SU-DHL-6 (cell line): Measurements from ENCODE around the gene B4GALNT1.

Source experiments
- H2AFZ ChIP-seq: fragments of 200-600 bp; sonication (generic); 2 replicates; pipeline ENCODE4 v1.6.1; 2014; ENCODE audit warnings: low read depth, mild to moderate bottlenecking, moderate library complexity, mixed read lengths, antibody characterized with exemption, low read length; ENCODE audit not compliant: severe bottlenecking
- H3F3A ChIP-seq: fragments of 200-600 bp; shearing (Covaris generic); 2 replicates; pipeline ENCODE4 v1.6.0; 2016; ENCODE audit warnings: antibody characterized with exemption, mild to moderate bottlenecking; ENCODE audit not compliant: insufficient read depth
- H3K27ac ChIP-seq: fragments of 200-600 bp; sonication (generic); 2 replicates; pipeline ENCODE4 v1.5.1; 2016; ENCODE audit warnings: low read depth, mild to moderate bottlenecking, low read length, moderate library complexity, mixed read lengths
- H3K27me3 ChIP-seq: fragments of 200-600 bp; sonication (generic), shearing (Covaris generic); 2 replicates; pipeline ENCODE4 v1.6.0; 2014; ENCODE audit warnings: mild to moderate bottlenecking, low read length
- H3K36me3 ChIP-seq: fragments of 200-600 bp; sonication (generic); 2 replicates; pipeline ENCODE4 v1.6.1; 2014; ENCODE audit warnings: mild to moderate bottlenecking, low read length, mixed read lengths
- H3K4me2 ChIP-seq: fragments of 300-600, 200-600 bp; shearing (Covaris generic), sonication (generic); 2 replicates; pipeline ENCODE4 v1.6.0; 2014; ENCODE audit warnings: low read length, low read depth, mild to moderate bottlenecking; ENCODE audit not compliant: poor library complexity, severe bottlenecking
- H3K4me3 ChIP-seq: fragments of 200-600 bp; sonication (generic); 2 replicates; pipeline ENCODE4 v1.5.1; 2014; ENCODE audit warnings: antibody characterized with exemption, low read length, mild to moderate bottlenecking, mixed read lengths; ENCODE audit not compliant: insufficient read depth, poor library complexity, severe bottlenecking
- H3K79me2 ChIP-seq: fragments of 200-600 bp; sonication (generic); 2 replicates; pipeline ENCODE4 v1.6.1; 2014; ENCODE audit warnings: mild to moderate bottlenecking, low read length, moderate library complexity; ENCODE audit not compliant: insufficient read depth
- H3K9ac ChIP-seq: fragments of 200-600 bp; sonication (generic); 2 replicates; pipeline ENCODE4 v1.7.0; 2014; ENCODE audit warnings: mild to moderate bottlenecking, low read length
- H3K9me2 ChIP-seq: fragments of 200-600 bp; sonication (generic); replicated peaks from 2 replicates; pipeline ENCODE4 v1.6.1; 2014; ENCODE audit warnings: low read length; ENCODE audit not compliant: insufficient read depth
- H3K9me3 ChIP-seq: fragments of 200-600 bp; sonication (generic); 2 replicates; pipeline ENCODE4 v1.6.1; 2014; ENCODE audit warnings: low read length, mixed read lengths; ENCODE audit not compliant: insufficient read depth
- H4K20me1 ChIP-seq: fragments of 200-600 bp; sonication (generic); 2 replicates; pipeline ENCODE4 v1.6.1; 2014; ENCODE audit warnings: low read depth, mild to moderate bottlenecking, antibody characterized with exemption, low read length, moderate library complexity, mixed read lengths
- CTCF ChIP-seq: fragments of 200-600 bp; sonication (generic); IDR thresholded peaks from one replicate; pipeline ENCODE4 v1.5.1; 2017; ENCODE audit warnings: antibody characterized with exemption, mild to moderate bottlenecking, low read length, moderate library complexity; ENCODE audit not compliant: insufficient read depth, poor library complexity, severe bottlenecking
- EZH2phosphoT487 ChIP-seq: fragments of 200-600 bp; sonication (generic), shearing (Covaris generic); conservative IDR thresholded peaks from 2 replicates; pipeline ENCODE4 v1.6.1; 2018; ENCODE audit warnings: mild to moderate bottlenecking, antibody characterized with exemption, low read length, moderate library complexity, mixed read lengths

B4GALNT1 gene

DNA sequence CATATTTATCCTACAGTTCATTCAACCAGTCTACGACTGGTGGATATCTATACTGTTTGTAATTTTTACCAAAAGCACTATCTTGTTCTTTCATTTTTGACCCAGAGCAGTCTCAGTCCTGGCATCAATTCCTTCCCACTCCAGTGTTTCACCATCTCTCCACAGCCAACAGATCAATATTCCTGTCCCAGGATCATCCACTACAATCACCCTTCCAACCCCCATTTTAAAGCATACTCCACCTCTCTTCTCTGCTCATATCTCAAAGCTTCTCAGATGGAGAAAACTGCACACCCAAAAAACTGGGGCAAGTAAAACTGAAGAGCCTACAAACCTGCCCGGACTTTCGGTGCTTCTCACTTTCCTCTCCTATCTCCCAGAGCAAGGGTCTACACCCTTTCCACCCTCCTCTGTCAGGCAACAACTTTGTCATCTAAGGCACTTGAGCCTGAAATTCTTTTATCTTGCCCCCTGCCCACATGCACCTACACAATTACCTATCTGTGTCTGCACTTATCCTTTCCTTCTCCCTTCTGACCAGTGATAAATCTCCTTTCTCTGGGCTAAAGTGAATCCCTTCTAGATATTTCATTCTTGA lies 46.1 kb downstream of the B4GALNT1 start:
- Histone ChIP-seq H3K27me3 (no peaks in the 10 kb centered on the region), H3K36me3 (no peaks in the 10 kb centered on the region), H3K9me2 (no peaks in the 10 kb centered on the region), H3K27ac (no peak overlapping the region), H3K79me2 (peaks cover 7% of the 10 kb centered on the region), H3K4me3 (no peak overlapping the region), H2AFZ (no peak overlapping the region), H4K20me1 (no peaks in the 10 kb centered on the region), H3K9ac (no peak overlapping the region), H3F3A (no peaks in the 10 kb centered on the region), H3K9me3 (no peaks in the 10 kb centered on the region), H3K4me2 (no peak overlapping the region)
- no peak for TF ChIP-seq CTCF
- no peak for TF ChIP-seq EZH2phosphoT487

- Histone ChIP-seq H3F3A (no peaks in the 10 kb centered on the region), H3K36me3 (no peaks in the 10 kb centered on the region), H2AFZ (no peak overlapping the region), H3K27ac (no peak overlapping the region), H4K20me1 (no peaks in the 10 kb centered on the region), H3K4me2 (no peak overlapping the region), H3K9ac (no peak overlapping the region), H3K79me2 (no peaks in the 10 kb centered on the region), H3K27me3 (no peaks in the 10 kb centered on the region), H3K9me2 (no peaks in the 10 kb centered on the region), H3K9me3 (no peaks in the 10 kb centered on the region), H3K4me3 (no peak overlapping the region)
- TF ChIP-seq EZH2phosphoT487, result no peak
- no peak for TF ChIP-seq CTCF
These were observed 46.9 kb downstream of the B4GALNT1 start for GRCh38 chr12:57586128-57586527.

DNA sequence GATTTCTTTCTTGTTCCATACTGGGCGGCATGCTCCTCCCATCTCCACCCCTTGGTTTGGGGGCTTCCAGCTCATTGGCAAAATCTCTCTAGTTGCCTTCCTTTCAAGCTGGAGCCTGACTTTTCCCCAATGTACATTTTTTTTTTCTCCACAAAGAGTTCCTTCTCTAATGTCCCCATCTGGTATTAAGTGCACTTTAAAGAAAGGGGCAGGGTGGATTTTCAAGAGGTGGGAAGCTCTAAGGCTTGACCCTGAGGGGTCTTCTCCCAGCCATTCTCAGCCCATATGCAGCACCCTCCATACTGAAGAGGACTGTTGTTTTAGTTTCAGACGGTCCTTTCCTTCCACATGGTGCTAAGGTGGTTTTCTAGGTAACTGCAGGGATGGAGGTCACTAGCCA lies 47.8 kb downstream of the B4GALNT1 start:
- no peak overlapping the region for H3K27ac ChIP-seq
- no peaks in the 10 kb centered on the region for H3K36me3 ChIP-seq
- no peak for TF ChIP-seq CTCF
- no peak for TF ChIP-seq EZH2phosphoT487
- no peak overlapping the region for H3K4me2 ChIP-seq
- H3K9me2 ChIP-seq, result no peaks in the 10 kb centered on the region
- H3K9me3 ChIP-seq, result no peaks in the 10 kb centered on the region
- H3K27me3 ChIP-seq, result no peaks in the 10 kb centered on the region
- no peak overlapping the region for H2AFZ ChIP-seq
- no peaks in the 10 kb centered on the region for H4K20me1 ChIP-seq
- H3F3A ChIP-seq, result no peaks in the 10 kb centered on the region
- H3K79me2 ChIP-seq, result no peaks in the 10 kb centered on the region
- H3K9ac ChIP-seq, result no peak overlapping the region
- H3K4me3 ChIP-seq, result no peak overlapping the region
